Measurements from ENCODE around the gene AP1S2. TPM values are rescaled to one million over a fixed set of nuclear protein-coding genes. Genes with fewer than 3 reads are reported as not detected.

The AP1S2 gene
- total and polyA plus RNA-seq, 9 of the 15 experiments (the other 6 are each of a cell fraction or from before 2014, with no cell fraction given): 11.1 to 64.2 (median 25.8) TPM

- TF ChIP-seq, protein P1, sequence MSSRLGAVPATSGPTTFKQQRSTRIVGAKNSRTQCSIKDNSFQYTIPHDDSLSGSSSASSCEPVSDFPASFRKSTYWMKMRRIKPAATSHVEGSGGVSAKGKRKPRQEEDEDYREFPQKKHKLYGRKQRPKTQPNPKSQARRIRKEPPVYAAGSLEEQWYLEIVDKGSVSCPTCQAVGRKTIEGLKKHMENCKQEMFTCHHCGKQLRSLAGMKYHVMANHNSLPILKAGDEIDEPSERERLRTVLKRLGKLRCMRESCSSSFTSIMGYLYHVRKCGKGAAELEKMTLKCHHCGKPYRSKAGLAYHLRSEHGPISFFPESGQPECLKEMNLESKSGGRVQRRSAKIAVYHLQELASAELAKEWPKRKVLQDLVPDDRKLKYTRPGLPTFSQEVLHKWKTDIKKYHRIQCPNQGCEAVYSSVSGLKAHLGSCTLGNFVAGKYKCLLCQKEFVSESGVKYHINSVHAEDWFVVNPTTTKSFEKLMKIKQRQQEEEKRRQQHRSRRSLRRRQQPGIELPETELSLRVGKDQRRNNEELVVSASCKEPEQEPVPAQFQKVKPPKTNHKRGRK (tag; IDR thresholded peaks at IDR 0.05): no peak
- TF ChIP-seq, protein P2, sequence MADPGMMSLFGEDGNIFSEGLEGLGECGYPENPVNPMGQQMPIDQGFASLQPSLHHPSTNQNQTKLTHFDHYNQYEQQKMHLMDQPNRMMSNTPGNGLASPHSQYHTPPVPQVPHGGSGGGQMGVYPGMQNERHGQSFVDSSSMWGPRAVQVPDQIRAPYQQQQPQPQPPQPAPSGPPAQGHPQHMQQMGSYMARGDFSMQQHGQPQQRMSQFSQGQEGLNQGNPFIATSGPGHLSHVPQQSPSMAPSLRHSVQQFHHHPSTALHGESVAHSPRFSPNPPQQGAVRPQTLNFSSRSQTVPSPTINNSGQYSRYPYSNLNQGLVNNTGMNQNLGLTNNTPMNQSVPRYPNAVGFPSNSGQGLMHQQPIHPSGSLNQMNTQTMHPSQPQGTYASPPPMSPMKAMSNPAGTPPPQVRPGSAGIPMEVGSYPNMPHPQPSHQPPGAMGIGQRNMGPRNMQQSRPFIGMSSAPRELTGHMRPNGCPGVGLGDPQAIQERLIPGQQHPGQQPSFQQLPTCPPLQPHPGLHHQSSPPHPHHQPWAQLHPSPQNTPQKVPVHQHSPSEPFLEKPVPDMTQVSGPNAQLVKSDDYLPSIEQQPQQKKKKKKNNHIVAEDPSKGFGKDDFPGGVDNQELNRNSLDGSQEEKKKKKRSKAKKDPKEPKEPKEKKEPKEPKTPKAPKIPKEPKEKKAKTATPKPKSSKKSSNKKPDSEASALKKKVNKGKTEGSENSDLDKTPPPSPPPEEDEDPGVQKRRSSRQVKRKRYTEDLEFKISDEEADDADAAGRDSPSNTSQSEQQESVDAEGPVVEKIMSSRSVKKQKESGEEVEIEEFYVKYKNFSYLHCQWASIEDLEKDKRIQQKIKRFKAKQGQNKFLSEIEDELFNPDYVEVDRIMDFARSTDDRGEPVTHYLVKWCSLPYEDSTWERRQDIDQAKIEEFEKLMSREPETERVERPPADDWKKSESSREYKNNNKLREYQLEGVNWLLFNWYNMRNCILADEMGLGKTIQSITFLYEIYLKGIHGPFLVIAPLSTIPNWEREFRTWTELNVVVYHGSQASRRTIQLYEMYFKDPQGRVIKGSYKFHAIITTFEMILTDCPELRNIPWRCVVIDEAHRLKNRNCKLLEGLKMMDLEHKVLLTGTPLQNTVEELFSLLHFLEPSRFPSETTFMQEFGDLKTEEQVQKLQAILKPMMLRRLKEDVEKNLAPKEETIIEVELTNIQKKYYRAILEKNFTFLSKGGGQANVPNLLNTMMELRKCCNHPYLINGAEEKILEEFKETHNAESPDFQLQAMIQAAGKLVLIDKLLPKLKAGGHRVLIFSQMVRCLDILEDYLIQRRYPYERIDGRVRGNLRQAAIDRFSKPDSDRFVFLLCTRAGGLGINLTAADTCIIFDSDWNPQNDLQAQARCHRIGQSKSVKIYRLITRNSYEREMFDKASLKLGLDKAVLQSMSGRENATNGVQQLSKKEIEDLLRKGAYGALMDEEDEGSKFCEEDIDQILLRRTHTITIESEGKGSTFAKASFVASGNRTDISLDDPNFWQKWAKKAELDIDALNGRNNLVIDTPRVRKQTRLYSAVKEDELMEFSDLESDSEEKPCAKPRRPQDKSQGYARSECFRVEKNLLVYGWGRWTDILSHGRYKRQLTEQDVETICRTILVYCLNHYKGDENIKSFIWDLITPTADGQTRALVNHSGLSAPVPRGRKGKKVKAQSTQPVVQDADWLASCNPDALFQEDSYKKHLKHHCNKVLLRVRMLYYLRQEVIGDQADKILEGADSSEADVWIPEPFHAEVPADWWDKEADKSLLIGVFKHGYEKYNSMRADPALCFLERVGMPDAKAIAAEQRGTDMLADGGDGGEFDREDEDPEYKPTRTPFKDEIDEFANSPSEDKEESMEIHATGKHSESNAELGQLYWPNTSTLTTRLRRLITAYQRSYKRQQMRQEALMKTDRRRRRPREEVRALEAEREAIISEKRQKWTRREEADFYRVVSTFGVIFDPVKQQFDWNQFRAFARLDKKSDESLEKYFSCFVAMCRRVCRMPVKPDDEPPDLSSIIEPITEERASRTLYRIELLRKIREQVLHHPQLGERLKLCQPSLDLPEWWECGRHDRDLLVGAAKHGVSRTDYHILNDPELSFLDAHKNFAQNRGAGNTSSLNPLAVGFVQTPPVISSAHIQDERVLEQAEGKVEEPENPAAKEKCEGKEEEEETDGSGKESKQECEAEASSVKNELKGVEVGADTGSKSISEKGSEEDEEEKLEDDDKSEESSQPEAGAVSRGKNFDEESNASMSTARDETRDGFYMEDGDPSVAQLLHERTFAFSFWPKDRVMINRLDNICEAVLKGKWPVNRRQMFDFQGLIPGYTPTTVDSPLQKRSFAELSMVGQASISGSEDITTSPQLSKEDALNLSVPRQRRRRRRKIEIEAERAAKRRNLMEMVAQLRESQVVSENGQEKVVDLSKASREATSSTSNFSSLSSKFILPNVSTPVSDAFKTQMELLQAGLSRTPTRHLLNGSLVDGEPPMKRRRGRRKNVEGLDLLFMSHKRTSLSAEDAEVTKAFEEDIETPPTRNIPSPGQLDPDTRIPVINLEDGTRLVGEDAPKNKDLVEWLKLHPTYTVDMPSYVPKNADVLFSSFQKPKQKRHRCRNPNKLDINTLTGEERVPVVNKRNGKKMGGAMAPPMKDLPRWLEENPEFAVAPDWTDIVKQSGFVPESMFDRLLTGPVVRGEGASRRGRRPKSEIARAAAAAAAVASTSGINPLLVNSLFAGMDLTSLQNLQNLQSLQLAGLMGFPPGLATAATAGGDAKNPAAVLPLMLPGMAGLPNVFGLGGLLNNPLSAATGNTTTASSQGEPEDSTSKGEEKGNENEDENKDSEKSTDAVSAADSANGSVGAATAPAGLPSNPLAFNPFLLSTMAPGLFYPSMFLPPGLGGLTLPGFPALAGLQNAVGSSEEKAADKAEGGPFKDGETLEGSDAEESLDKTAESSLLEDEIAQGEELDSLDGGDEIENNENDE (IDR thresholded peaks at IDR 0.05; ENCODE audit: low read depth, low read length): no peak
- TF ChIP-seq ZNF586 (CRISPR knock-in tag; conservative IDR thresholded peaks at IDR 0.05) (no peak), HDAC2 (IDR thresholded peaks at IDR 0.05) (no peak), ZNF551 (CRISPR knock-in tag; IDR thresholded peaks at IDR 0.05) (no peak), SREBF2 (CRISPR knock-in tag; IDR thresholded peaks at IDR 0.05) (no peak), ZNF224 (CRISPR knock-in tag; IDR thresholded peaks at IDR 0.05) (no peak), NR2C2 (CRISPR knock-in tag; IDR thresholded peaks at IDR 0.05) (no peak), NR2C2 (tag; IDR thresholded peaks at IDR 0.05) (no peak), E2F3 (CRISPR knock-in tag; IDR thresholded peaks at IDR 0.05) (no peak), L3MBTL2 (IDR thresholded peaks at IDR 0.05) (peak; percentile 43), E2F5 (CRISPR knock-in tag; IDR thresholded peaks at IDR 0.05) (no peak)
- TF ChIP-seq, protein P3, sequence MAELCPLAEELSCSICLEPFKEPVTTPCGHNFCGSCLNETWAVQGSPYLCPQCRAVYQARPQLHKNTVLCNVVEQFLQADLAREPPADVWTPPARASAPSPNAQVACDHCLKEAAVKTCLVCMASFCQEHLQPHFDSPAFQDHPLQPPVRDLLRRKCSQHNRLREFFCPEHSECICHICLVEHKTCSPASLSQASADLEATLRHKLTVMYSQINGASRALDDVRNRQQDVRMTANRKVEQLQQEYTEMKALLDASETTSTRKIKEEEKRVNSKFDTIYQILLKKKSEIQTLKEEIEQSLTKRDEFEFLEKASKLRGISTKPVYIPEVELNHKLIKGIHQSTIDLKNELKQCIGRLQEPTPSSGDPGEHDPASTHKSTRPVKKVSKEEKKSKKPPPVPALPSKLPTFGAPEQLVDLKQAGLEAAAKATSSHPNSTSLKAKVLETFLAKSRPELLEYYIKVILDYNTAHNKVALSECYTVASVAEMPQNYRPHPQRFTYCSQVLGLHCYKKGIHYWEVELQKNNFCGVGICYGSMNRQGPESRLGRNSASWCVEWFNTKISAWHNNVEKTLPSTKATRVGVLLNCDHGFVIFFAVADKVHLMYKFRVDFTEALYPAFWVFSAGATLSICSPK (IDR thresholded peaks at IDR 0.05; ENCODE audit: borderline replicate concordance): no peak
Observed at GRCh38 chrX:15854080-15854655, 445 bp downstream of the AP1S2 start (continued).
